Stimulated activated CD8-positive, alpha-beta memory T cell treated with anti-CD3 and anti-CD28 coated beads, Interleukin-7, amount 100 ng/mL, for 1 hour (primary cell): ENCODE data around the gene PDE3B.

Experiments
- DNase-seq, 2 donors: peaks; one replicate each; pipeline ENCODE4 v3.0.0-alpha.2; 2020; ENCODE audit warnings: low read depth in 2 of 2

The PDE3B gene

GRCh38 chr11:14884667-14885273 is 241.2 kb downstream of the PDE3B start:
- DNase-seq: no peak

- no peak for DNase-seq
Measured at GRCh38 chr11:14886513-14886912, 242.9 kb downstream of the PDE3B start.

GRCh38 chr11:14891143-14892035 is 247.8 kb downstream of the PDE3B start:
- DNase-seq: peak; percentile 69 to 70

DNA sequence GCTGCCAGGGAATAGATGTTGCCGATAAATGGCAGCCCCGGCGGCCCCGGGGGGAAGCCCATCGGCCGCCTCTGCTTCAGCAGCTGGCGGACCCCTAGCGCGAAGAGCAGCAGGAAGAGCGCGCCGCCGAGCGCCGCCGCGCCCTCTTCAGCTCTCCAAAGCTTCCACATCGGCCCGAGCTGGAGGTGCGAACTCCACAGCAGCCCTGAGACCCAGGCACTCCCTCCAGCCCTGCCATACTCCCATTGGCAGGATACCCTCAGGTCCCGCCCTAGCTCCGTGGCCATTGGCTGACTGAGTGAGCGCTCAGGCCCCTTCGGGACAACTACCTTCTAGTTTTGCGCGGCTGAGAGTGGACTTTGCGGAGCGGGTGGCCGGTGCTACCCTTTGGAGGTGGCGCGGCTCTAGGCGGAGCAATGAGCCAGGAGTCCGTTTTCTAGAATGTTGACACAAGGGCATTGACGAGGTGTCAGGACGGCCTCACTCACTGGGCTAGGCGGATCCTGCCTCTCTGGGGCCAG is 248.5 kb downstream of the PDE3B start, which contains the start of gene CYP2R1:
CYP2R1 (minus strand) TSS at position 196 of the 521 bp plus-strand sequence; CDS start at position 170, 26 bp downstream.
- peak; percentile 75 to 77 for DNase-seq

DNA sequence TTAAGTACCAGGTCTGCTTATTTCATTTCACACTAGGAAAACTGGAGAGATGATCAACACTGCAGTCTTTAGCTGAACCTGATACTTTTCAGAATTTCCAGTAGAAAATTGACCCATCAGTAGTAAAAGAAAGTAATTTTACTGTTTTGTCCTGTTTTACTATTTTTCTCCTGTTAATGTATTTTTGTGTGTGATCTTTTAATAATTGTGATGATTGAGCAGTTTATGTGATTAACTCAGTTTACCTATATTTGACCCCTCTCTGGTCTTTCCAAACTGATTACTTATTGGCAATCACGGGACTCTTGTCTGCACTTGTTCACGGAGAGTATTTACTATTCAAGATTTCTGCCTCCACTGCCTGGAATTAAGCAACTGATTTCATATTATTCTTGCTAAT is 249.0 kb downstream of the PDE3B start:
- DNase-seq: no peak

GRCh38 chr11:14894657-14895598 is 251.3 kb downstream of the PDE3B start:
- DNase-seq: no peak

DNA sequence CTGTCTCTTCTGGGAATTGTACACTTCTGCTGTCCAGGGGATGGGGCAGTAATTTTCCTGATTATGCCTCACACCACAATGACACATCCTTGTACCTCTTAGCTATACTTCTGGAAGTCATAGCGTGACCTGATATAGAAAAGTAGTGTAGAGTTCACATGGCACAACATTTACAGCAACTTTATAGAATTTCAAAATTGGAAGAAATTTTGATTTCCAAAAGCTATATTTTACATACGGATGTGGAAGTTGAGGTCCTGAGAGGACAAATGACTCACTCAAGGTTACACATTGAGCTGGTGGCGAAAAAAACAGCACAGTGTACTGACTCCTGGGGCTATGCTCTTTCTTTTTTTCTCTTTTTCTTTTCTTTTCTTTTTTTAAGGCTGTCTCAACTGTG is 254.8 kb downstream of the PDE3B start:
- DNase-seq: no peak

GRCh38 chr11:14898906-14899305 is 255.3 kb downstream of the PDE3B start:
- DNase-seq: no peak

DNA sequence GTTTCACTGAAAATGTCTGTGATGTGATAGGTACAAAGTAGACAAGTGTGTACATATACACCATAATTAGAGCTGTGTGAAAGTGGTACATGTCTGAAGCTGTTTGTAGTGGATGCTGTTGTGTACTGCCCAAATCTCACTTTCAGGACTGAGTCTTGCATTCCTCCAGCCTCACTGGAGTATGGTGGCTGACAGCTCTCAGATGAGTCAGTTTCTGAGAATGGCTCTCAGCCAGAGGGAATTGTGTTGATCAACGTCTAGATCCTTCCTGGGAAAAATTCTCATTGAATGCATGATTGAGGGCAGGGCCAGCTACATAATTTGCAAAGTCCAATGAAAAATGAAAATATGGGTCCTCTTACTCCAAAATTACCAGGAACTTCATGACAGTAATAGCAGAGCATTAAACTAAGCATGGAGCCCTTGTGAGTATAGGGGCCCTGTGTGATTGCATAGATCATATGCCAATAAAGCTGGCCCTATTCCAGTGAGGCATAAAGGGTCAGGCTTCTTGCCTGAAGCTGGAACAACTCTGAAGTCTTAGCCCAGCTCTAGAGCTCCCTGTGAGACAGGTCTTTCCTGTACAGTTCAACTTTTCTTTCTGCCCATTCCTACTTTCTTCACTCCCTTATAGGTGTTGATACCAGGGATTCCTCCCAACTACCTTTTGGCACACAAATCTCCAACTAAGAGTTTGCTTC is 259.2 kb downstream of the PDE3B start:
- DNase-seq: no peak

DNA sequence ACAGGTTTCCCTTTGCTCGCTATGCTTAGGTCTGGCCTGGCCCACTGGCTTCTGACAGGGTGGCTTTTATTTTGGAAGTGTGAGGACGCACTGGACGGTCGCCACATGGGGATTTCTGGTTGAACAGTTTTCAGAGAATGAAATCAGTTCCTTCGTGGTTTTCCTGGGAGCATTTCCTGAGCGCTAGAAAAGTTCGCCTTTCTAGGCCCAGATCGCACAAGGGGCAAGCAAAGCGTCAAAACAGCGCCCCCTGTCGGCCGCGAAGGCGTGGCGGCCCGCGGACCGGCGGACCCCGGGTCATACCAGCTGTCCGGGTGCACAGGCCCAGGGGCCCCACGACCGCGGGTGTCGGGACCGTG is 261.1 kb downstream of the PDE3B start:
- peak; percentile 63 to 78 for DNase-seq

DNA sequence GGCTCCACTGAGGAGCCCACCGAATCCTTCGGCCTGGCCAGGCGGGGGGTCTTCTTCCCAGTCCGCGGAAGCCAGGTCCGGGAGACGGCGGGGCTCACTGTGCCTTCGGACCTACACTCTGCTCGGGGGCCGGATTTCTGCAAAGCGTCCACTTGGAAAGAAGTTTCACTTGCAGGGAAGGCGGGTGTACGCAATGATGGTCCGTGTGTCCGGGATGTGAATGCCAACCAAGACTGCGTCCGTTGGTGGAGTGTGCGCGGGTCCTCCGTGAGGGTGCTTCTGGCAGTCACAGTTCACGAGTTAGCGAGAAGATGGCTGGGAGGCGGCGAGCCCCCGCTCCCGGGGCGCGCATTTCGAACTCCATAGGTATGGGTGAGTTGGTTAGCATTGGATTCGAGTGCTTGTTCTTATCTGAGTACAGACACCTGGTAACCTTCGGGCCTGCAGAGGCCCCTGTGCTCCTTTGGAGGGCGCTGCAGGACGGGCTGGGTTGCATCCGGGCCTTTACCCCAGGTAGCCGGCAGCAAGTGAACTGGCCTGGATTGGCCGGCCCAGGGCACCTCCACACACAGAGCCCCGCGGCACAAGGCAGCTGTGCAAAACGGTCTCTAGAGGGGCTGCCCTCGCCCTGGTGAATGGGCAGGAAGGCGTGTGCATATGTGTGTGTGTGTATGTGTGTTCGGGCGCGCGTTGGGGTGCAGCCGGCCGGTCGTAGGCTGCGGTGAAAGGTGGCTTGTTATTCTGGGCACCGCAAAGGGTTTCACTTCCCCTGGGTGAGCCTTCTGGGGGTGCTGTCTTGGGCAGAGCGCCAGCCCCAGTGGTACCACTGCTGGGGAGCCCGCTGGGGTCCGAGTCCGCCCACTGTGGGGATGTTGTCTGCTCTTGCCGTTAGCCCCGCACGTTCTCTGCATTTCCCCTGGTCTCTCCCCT is 261.8 kb downstream of the PDE3B start:
- DNase-seq: peak; percentile 26 to 40

- no peak for DNase-seq
Measured at GRCh38 chr11:14906578-14906977, 263.0 kb downstream of the PDE3B start.

GRCh38 chr11:14906993-14907392 is 263.4 kb downstream of the PDE3B start:
- no peak for DNase-seq

DNA sequence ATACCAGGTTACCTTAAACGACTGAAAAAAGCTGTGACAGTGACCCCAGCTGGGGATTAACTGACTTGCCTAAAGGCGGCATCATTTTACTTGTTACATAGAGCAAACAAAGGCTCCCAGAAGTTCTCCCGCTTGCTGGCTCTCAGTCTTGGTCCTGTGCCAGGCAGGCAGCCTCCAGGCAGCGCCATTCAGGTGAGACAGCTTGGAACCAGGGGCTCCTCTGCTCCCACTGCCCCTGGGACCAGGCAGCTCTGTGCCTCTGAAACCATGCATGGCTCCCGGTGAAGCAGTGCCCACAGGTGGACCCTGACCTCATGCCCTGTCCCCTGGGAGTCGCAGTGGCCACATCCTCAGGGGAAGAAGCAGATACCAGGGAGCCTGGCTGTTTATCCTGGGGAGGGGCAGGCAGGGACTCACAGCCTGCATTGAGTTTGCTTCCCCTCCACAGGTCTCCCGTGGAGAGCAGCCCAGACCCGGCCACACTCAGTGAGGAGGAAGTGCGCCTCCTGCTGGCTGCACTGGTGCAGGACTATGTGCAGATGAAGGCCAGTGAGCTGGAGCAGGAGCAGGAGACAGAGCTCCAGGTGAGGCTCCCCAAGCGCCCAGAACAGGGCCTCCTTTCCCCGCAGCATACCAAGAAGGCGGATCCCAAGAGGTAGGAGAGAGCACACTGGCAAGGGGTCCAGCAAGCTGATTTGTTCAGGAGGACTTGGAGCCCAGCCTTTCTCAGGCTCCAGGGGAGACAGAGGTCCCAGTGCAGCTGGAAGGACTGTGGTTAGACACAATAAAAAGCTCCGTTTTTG is 264.0 kb downstream of the PDE3B start:
- peak; percentile 64 to 77 for DNase-seq

- no peak for DNase-seq
Measured at GRCh38 chr11:14908214-14908880, 264.7 kb downstream of the PDE3B start.

DNA sequence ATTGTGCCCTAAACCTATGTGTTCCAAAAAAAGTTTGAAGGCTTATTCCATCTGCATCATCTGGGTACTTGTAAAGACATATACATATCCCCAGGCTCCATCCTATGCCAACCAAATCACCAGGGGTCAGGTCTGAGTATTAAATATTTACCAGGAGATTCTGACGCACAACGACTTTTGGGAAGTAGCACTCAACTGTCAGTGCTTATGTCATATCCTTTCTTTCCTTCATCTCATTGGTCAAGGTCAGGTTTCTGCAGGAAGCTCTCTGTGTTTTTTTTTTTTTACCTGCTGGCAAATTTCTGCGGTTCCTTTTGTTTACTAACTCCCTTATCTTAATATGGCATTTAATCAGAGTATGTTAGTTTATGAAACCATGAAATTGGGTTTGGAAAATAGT is 270.9 kb downstream of the PDE3B start:
- no peak for DNase-seq

DNA sequence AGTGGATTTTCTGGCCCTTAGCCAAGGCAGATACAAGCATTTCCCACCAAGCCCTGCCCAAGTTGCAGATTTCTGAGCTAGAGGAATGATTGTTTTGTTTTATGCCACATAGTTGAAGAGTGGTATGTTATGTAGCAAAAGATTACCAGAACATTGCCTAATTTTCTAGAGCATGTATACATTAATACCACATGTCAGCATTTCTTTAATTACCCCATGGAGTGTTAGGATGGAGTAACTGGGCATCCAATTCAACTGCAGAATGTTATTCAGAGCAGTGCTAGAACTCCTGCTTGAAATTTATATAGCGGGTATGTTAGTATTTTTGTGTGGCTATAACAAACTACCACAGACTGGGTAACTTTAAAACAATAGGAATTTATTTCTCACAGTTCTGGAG is 272.8 kb downstream of the PDE3B start:
- no peak for DNase-seq
